ENCODE results near the gene PKN3. TPM values are rescaled to one million over a fixed set of nuclear protein-coding genes. Genes with fewer than 3 reads are reported as not detected.

The PKN3 gene
- total and polyA plus RNA-seq, 2 donors from 2014 or later = 3.9 to 14.7 TPM

DNA sequence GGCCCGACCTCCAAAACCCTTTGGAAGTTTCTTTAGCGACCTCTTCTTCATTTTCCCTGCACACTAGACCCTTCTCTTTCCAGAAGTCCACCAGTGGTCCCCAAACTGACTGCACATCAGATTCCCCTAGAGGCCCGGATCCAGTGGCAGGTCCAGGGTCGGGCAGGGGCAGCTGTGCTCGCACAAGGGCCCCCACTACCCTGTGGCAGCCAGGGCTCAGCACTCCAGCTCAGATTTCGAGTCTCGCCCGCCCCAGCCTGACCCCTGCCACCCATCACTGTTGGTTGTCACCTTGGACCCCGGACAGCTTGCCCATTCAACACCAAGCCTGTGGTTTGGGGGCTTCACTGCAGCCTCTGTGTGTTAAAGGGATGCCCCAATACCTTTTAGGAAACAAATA is 29.4 kb downstream of the PKN3 start:
- Histone ChIP-seq H3K36me3 (ENCODE audit: control insufficient read depth in 2 of 3, insufficient read depth in 3 of 3, low read length in 3 of 3) (peaks cover 0 to 13% (median 2%) of the 10 kb centered on the region in 3 donors), H3K27ac (ENCODE audit: low read depth in 2 of 2, low read length in 2 of 2) (no peak overlapping the region), H3K27me3 (ENCODE audit: control insufficient read depth, insufficient read depth, low read length) (no peaks in the 10 kb centered on the region), H3K9me3 (ENCODE audit: control insufficient read depth in 2 of 3, insufficient read depth in 1 of 3, low read length in 3 of 3) (no peaks in the 10 kb centered on the region), H3K4me3 (ENCODE audit: low read length in 3 of 3) (no peak overlapping the region), H3K4me1 (ENCODE audit: control insufficient read depth in 2 of 3, insufficient read depth in 2 of 3, low read depth in 1 of 3, low read length in 3 of 3) (peaks cover 0 to 2% (median 0%) of the 10 kb centered on the region in 3 donors), H3K9ac (ENCODE audit: low read length in 3 of 3) (no peak overlapping the region)
- intact Hi-C loops (cut with DNase I) = no loop called here
- FAIRE-seq (no peak), DNase-seq (no peak)
- TF ChIP-seq, protein P1, sequence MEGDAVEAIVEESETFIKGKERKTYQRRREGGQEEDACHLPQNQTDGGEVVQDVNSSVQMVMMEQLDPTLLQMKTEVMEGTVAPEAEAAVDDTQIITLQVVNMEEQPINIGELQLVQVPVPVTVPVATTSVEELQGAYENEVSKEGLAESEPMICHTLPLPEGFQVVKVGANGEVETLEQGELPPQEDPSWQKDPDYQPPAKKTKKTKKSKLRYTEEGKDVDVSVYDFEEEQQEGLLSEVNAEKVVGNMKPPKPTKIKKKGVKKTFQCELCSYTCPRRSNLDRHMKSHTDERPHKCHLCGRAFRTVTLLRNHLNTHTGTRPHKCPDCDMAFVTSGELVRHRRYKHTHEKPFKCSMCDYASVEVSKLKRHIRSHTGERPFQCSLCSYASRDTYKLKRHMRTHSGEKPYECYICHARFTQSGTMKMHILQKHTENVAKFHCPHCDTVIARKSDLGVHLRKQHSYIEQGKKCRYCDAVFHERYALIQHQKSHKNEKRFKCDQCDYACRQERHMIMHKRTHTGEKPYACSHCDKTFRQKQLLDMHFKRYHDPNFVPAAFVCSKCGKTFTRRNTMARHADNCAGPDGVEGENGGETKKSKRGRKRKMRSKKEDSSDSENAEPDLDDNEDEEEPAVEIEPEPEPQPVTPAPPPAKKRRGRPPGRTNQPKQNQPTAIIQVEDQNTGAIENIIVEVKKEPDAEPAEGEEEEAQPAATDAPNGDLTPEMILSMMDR (IDR thresholded peaks at IDR 0.05; ENCODE audit: borderline replicate concordance, extremely low read depth, insufficient read depth) = no peak

DNA sequence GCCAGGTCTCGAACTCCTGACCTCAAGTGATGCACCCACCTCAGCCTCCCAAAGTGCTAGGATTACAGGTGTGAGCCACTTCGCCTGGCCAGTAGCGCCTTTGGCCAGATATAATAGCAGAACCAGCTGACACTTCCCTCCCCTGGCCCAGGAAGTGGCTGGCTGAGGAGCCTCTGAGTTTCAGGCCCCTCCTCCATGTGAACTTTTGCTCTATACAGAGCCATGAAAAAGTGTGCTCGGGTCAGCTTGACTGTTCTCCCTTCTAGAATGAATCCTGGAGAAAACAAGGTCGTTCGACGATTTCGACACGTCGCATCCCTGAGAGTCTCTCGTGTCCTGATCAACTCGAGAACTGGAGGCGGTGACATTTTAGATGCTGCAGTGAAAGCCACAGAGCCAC is 30.3 kb downstream of the PKN3 start:
- no peaks in the 10 kb centered on the region for H3K9me3 ChIP-seq (ENCODE audit: control insufficient read depth in 2 of 3, insufficient read depth in 1 of 3, low read length in 3 of 3)
- FAIRE-seq = no peak
- intact Hi-C loops (cut with DNase I) = no loop called here
- peak in 1 of 5 donors; percentile 27 for DNase-seq
- TF ChIP-seq, protein P1 (IDR thresholded peaks at IDR 0.05; ENCODE audit: borderline replicate concordance, extremely low read depth, insufficient read depth) = no peak
- peaks cover 0 to 2% (median 0%) of the 10 kb centered on the region in 3 donors for H3K4me1 ChIP-seq (ENCODE audit: control insufficient read depth in 2 of 3, insufficient read depth in 2 of 3, low read depth in 1 of 3, low read length in 3 of 3)
- H3K4me3 ChIP-seq (ENCODE audit: low read length in 3 of 3) = no peak overlapping the region
- no peak overlapping the region for H3K27ac ChIP-seq (ENCODE audit: low read depth in 2 of 2, low read length in 2 of 2)
- H3K27me3 ChIP-seq (ENCODE audit: control insufficient read depth, insufficient read depth, low read length) = no peaks in the 10 kb centered on the region
- H3K9ac ChIP-seq (ENCODE audit: low read length in 3 of 3) = no peak overlapping the region
- peaks cover 0 to 13% (median 5%) of the 10 kb centered on the region in 3 donors for H3K36me3 ChIP-seq (ENCODE audit: control insufficient read depth in 2 of 3, insufficient read depth in 3 of 3, low read length in 3 of 3)

DNA sequence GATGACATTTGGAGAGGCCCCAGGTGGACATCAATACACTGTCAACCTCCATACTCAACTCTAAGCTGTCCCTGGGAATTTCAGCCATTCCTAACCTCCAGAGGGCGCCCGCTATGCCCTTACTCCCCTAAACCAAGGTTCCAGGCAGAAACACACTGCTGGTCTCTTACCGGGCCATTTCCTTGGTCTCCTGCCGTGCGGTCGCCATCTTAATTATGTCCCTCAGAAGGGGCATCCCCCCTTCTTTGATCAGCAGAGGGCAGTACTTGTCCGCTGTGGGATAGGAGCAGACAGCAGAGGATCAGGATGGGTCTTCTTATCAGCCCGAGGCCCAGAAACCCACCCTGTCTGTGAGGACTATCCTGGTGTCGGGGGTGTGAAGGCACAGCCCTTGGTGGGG is 31.0 kb downstream of the PKN3 start:
- H3K36me3 ChIP-seq (ENCODE audit: control insufficient read depth in 2 of 3, insufficient read depth in 3 of 3, low read length in 3 of 3) = peaks cover 0 to 13% (median 5%) of the 10 kb centered on the region in 3 donors
- H3K4me3 ChIP-seq (ENCODE audit: low read length in 3 of 3) = no peak overlapping the region
- no peaks in the 10 kb centered on the region for H3K27me3 ChIP-seq (ENCODE audit: control insufficient read depth, insufficient read depth, low read length)
- intact Hi-C loops (cut with DNase I) = no loop called here
- TF ChIP-seq, protein P1 (IDR thresholded peaks at IDR 0.05; ENCODE audit: borderline replicate concordance, extremely low read depth, insufficient read depth) = peak; percentile 66
- peak overlapping the region in 1 of 2 donors; percentile 13 for H3K27ac ChIP-seq (ENCODE audit: low read depth in 2 of 2, low read length in 2 of 2)
- H3K4me1 ChIP-seq (ENCODE audit: control insufficient read depth in 2 of 3, insufficient read depth in 2 of 3, low read depth in 1 of 3, low read length in 3 of 3) = peaks cover 0 to 2% (median 0%) of the 10 kb centered on the region in 3 donors
- FAIRE-seq (no peak), DNase-seq (peak in 4 of 5 donors; percentile 89 to 94 (median 90))
- peak overlapping the region in 1 of 3 donors; percentile 49 for H3K9ac ChIP-seq (ENCODE audit: low read length in 3 of 3)
- no peaks in the 10 kb centered on the region for H3K9me3 ChIP-seq (ENCODE audit: control insufficient read depth in 2 of 3, insufficient read depth in 1 of 3, low read length in 3 of 3)

DNA sequence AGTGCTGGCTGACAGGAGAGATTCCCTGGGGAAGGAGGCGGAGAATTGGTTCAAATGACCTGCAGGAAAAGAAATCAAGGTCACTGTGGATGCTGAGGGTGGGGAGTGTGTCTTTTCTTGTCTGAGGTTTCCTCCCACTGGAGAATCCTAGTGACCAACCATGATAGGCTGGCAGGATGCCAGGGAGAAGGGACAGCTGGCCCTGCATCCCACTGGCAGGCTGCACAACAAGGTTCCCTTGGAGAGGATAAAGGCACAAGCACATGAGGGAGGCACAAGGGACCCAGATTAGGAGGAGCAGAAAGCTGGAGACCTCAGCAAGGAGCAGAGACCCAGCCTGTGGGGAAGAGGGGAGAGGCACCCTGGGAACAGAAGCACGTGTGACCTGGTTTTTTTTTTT is 33.1 kb downstream of the PKN3 start:
- Histone ChIP-seq H3K9ac (ENCODE audit: low read length in 3 of 3) (no peak overlapping the region), H3K27me3 (ENCODE audit: control insufficient read depth, insufficient read depth, low read length) (no peaks in the 10 kb centered on the region), H3K4me3 (ENCODE audit: low read length in 3 of 3) (no peak overlapping the region), H3K27ac (ENCODE audit: low read depth in 2 of 2, low read length in 2 of 2) (no peak overlapping the region), H3K4me1 (ENCODE audit: control insufficient read depth in 2 of 3, insufficient read depth in 2 of 3, low read depth in 1 of 3, low read length in 3 of 3) (peaks cover 0 to 2% (median 0%) of the 10 kb centered on the region in 3 donors), H3K36me3 (ENCODE audit: control insufficient read depth in 2 of 3, insufficient read depth in 3 of 3, low read length in 3 of 3) (peaks cover 0 to 20% (median 10%) of the 10 kb centered on the region in 3 donors), H3K9me3 (ENCODE audit: control insufficient read depth in 2 of 3, insufficient read depth in 1 of 3, low read length in 3 of 3) (no peaks in the 10 kb centered on the region)
- intact Hi-C loops (cut with DNase I) = no loop called here
- TF ChIP-seq, protein P1 (IDR thresholded peaks at IDR 0.05; ENCODE audit: borderline replicate concordance, extremely low read depth, insufficient read depth) = no peak
- DNase-seq (peak in 2 of 5 donors; percentile 19 to 53), FAIRE-seq (no peak)
